ENCODE measurements around the gene ESX1.
"Not testable (repeated sequence)": the region's sequence is repeated elsewhere in the genome, so short reads cannot be mapped to it uniquely, and the experiment has no call there.

Gene ESX1

DNA sequence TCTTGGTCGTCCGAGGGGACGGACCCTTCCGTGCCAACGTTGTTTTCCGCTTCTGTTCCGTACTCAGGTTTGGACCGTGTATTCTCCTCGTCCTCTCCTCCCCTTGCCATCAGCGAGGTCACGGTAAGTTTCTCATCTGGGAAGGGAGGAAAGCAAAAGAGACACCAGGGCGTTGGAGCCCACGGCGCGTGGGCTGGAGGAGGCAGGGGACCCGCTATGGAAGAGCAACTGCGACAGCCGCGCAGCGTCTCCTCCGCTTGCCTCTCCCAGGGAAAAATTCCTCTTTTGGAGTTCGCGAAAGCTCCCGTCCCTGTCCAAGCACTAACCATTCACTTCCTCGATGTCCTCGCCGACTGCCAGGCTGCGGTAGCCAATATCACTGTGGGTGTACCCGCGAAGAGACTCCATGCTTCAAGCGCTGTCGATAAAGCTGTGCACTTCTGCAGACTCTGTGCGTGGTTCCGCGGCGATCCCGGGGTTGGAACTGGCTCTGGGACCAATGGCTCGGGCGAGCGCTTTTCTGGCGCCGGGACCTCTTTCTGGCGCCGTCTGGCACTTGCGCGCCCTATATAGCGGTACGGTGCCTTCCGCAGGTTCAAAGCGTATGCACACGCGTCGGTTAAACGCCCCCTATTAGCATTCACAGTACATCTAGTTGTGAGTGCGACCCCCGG lies at the start of gene ESX1:
Gene ESX1 (minus strand): TSS at position 492 of the 674 bp plus-strand sequence. CDS start 84 bp downstream, at position 408.
- DNase-seq: no peak

DNA sequence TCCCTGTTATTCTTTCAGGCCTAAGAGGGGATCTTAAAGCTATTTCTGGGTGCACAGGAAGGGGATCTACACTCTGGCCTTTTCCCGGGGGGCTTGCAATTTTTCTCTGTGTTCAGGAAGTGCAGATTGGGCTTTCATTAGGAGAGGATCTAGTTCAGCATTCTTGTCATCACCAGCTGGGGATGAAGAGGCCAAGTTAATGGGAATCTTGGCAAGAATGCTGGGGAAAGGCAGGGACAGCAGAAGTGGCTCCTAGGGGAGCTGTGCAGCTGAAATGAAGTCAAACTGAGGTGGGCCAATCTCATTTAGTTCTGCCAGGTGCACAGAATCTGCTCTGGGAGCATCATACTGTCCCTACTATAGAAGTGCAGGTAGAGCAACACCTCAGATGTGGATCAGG lies 40.9 kb upstream of the ESX1 start:
- no peak for DNase-seq

DNA sequence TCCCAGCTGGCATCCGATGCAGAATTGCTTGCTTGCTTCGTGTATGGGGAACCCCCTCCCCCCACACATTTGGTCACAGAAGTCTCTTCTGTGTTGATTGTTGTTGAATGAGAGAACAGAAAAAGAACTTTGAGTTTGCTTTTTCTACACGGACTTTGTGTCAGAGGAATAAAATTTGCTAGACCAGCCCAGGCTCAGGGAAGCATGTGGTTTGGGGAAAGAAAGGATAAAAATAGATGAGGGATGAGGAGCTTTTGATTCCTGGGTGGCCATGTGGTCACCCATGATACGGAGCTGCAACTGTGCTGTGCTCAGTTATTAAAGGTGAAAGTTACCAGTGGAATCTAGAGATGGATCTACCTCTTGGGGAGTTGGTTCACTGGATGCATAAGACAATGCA lies 34.2 kb upstream of the ESX1 start:
- DNase-seq: no peak

DNA sequence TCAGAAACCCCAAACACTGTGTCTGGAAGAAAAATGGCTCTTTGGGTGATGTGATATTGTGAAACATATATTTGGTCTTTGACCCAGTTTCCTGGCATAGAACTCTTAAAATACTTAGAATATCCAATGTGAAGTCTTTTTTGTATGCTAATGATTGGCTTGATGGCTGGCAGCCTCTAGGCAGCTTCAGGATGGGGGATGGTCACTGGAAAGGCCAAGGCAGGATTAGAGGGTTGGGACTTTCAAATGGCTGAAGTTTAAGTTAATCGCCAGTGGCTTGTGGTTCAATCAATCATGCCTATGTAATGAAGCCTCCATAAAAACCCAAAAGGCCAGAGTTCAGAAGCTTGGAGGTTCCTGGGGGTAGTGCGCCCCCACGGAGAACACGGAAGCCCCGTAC lies 33.5 kb upstream of the ESX1 start:
- no peak for DNase-seq

DNA sequence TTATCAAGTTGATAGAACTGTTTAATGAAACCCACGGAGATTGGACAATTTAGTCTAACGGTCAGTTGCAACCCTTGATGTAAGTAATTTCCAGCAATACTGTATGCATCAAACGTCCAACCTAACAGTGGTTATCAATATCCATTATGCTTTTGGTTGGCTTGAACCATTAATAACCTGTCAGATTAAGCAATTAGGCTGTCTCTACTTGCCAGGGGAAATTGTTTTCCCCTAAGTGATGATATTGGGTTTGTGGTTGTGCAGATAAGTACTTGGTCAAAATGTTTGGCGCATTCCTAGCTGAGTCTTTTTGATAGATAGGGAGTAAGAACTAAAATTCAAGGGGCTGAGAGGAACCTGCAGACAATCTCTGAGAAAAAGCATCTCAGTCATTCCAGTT lies 30.5 kb upstream of the ESX1 start:
- no peak for DNase-seq

DNA sequence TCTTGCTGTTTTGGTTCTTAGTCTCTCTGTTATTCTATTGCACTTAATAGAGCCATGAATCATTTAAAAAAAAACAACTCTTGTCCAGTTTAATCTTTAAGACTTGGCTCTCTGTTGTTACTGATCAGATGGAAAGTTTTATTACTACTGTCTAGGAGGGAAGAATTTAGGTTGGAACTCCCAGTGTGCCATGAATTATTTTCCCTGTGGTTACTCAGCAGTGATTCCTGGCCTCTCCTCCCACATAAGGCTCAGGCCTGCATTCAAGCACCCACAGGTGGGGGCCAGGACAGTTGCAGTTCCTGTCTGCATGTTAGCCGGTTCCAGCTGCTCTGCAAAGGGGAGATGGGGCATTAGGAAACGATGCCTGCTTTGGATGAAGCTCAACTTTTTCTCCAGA lies 29.8 kb upstream of the ESX1 start:
- DNase-seq: no peak

DNA sequence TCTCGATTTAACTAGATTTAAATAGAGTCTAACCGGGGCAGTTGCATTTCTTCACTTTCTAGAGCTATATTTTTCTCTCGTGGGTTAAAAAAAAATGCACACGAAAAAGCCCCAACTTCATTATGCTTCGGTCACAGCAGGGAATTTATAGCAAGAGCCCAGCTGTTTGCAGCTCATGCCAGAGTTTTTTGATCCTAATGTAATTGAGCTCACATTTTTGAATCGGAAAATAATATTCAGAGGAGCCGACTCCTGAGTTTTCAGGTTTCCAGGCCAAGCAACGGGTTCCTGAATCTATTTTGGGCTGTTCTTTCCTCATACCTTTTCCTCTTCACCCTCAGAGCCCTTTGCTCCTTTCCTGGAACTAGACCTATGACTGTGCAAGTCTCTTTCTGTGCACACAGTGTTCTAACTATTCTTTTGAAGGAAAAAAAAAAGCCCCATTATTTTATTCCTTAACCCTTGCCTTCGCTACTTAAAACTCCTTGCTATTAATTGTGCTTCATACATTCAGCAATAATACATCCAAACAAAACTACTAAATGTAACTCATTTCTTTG lies 27.5 kb upstream of the ESX1 start:
- no peak for DNase-seq

DNA sequence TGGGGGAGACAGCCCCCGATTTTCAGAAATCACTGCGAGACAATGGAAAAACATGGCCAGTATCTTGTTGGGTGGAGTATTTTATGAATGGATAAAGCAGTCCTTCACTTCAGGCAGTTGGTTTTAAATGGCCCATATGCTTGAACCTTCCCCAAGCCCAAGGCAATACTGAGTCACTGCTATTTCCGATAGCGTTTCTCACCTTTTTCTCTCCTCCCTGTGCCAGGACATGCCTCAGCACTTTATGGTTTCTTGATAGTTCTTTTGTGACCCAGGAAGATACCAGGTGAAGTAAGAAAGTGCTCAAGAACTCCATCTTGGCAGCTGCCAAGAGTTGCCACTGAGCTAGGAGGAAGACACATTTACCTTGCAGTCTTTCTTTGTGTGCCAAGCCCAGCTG lies 26.8 kb upstream of the ESX1 start:
- no peak for DNase-seq

DNA sequence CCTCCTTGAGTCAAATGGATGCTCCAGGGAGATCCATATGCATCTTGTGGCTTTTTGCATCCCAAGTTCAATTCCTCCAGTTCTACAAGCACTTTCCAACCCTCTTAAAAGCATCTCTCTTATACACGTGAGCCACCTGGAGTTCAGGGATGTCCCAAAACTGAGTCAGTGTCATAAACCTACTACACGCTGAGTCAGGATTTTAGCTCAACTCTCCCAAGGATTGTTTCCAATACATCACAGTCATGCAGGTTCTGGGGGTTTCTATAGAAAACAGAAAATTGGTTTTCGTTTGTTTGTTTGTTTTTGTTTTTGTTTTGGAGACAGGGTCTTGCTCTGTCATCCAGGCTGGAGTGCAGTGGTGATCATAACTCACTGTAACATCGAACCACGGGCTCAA lies 25.9 kb upstream of the ESX1 start:
- DNase-seq: no peak

DNA sequence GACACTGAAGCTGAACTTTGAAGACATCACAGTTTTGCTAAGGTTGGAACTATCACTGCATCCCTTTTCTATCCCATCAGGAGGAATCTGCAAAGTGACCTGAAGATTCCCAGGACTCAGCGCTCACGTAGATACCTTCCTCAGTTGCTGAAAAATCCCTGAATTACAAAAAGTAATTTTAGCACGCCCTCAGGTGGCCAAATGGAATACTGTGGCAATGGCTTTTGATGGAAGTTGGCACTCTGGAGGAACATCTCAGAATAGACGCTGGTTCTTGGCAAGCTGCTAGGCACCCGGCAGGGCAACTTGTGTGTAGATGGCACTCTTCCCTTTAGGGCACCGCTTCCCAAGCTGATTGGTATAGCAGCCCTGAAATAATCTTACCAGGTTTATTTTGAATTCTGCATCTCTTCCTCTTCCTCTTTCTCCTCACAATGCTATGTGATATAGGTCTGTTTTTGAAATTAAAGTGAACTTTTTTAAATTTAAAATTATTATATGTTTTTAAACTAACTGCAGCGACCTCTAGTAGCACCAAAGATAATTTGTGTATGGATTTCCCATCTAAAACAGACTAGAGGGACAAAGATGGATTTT lies 16.3 kb upstream of the ESX1 start:
- DNase-seq: peak; percentile 9

DNA sequence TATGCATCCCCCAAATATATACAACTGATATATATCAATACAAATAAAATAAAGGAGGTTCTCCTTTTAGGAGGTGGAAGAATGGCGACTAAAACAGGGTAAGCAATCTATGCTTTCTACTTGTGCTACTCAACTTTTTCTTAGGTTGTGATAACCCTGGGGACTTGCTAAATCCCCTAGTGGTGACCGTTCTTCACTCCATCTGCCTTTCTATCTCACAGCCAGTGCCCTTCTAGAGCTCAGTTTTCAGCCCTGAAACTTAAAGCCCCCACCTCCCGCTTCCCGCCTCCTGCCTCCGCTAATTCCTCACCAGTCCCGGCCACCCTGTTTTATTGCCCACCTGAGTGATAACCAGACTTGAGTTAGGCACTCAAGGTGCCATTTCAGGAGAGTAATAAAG lies 15.5 kb upstream of the ESX1 start:
- no peak for DNase-seq

DNA sequence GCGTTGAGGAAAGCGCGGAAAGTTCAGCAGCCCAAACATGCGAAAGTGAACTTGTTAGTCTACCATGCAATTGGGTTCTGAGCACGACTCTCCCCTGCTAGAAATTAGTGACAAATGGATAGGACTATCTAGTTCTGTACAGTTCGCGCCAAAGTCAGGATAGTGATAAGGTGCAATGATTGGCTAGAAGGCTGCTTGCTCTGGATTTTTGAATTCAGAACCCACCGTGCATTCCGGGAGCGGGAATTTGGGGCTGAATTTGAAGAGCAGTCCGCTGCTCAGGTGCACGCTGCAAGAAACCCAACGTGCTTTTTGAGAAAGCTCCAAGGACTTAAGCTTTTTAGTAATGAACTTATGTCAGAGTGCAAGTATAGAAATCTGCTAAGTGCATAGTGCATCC lies 732 bp upstream of the ESX1 start:
- DNase-seq: no peak

DNA sequence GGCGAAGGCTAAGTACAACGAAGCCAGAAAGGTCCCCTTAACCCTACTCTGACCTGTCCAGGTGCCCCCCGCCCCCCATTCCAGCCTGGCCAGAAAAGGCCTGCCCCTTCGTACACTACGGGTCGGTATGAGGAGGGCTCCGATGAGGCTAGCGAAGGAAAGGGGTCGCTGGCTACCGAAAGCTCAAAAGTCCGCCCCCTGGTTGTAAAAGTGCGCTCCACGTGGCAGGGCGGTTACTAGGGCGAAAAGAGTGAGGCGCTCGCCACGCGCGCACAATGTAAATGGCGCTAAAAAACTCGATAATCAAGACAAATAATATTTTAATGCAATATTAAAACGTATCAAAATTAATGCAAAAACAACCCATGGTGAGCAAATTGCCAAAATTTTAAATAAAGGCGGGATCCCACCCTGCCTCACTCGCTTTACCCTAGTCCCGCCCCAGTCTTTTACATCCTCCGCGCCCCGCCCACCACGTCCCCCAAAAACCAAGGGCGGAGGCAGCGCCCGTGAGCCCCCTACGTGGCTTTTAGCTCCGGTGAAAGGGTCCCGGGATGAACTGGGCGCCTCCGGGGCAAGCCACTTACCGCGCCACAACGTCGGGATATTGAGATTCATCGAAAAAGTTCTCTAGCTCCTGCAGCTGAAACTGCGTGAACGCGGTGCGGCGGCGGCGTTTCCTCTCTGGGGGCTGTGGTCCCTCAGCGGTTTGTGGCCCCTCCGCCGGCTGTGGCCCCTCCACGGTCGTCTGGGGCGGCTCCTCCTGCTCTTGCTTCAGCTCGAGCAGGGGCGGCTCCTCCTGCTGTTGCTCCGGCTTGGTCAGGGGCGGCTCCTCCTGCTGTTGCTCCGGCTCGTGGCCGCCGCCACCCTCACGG lies 929 bp downstream of the ESX1 start:
- DNase-seq: no peak

DNA sequence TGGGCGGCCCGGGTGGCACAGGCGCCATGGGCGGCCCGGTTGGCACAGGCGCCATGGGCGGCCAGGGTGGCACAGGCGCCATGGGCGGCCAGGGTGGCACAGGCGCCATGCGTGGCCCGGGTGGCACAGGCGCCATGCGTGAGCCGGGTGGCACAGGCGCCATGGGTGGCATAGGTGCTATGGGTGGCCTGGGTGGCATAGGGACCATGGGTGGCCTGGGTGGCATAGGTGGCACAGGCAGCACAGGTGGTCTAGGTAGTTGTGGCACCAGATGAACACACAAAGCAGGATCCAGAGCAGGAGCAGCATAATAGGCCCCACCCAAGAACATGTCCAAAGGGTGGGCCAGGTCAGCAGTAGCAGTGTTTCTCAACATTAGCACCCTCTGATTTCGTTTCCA lies 4.3 kb downstream of the ESX1 start:
- no peak for DNase-seq

DNA sequence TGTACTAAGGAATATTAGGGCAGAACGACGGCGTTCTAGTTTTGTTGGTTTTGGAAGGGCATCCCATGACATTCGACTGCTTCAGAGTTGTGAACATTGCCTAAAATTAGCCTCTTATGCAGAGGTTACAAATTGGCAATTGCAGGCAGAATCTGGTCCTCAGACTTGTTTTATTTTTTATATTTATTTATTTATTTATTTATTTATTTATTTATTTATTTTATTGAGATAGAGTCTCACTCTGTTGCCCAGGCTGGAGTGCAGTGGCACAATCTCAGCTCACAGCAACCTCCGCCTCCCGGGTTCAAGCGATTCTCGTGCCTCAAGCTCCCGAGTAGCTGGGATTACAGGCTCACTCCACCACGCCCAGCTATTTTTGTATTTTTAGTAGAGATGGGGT lies 24.7 kb downstream of the ESX1 start:
- not testable (repeated sequence) for DNase-seq

DNA sequence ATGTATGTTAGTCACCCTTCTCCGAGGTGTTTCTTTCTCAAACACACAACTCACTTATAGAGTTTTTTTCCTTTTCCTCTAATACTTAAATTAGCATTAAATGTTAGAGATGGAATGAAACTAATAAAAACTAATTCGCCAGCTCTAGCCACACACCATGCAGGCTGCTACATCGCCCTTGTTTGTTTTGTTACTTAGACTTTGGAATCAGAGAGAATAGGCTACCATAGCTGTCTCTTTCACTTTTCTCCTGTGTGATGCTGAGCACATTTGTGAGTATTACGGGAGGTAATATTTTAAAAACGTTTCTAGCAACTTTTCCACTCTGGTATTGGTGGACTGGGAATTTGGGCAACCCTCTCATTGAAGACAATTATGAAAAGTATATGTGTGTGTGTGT lies 43.5 kb downstream of the ESX1 start:
- no peak for DNase-seq

DNA sequence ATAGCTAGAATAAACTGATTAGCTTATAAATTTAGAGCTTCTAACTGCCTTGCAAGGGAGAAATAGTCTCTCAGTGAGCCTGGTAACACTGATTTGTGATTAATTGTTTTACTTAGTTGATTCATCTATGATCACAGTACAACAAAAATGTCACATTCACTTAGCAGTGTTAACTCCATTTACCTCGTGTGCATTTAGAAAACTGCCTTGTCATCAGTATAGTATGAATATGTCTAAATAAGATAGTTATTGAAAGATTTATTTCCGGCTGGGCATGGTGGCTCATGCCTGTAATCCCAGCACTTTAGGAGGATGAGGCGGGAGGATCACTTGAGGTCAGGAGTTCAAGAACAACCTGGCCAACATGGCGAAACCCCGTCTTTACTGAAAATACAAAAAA lies 49.2 kb downstream of the ESX1 start:
- DNase-seq: no peak
